HEK293 (cell line): ENCODE data around the gene ATP5F1D.

Experiments
- BCL6B ChIP-seq: fragments of 450-650 bp; formaldehyde crosslinking; IDR thresholded peaks from 2 replicates; pipeline ENCODE4 v1.5.1; 2017; ENCODE audit warnings: missing biosample characterization, missing genetic modification characterization
- KLF10 ChIP-seq: fragments of 450-650 bp; IDR thresholded peaks from 2 replicates; pipeline ENCODE4 v1.5.1; 2018; ENCODE audit warnings: missing biosample characterization, mild to moderate bottlenecking, missing genetic modification characterization
- MZF1 ChIP-seq: fragments of 450-650 bp; formaldehyde crosslinking; IDR thresholded peaks from 2 replicates; pipeline ENCODE4 v1.5.1; 2017; ENCODE audit warnings: missing biosample characterization, missing genetic modification characterization, borderline replicate concordance
- PATZ1 ChIP-seq: fragments of 450-650 bp; formaldehyde crosslinking; IDR thresholded peaks from 2 replicates; pipeline ENCODE4 v1.5.1; 2016; ENCODE audit warnings: missing biosample characterization, missing genetic modification characterization
- PRDM1 ChIP-seq: fragments of 450-650 bp; formaldehyde crosslinking; IDR thresholded peaks from 2 replicates; pipeline ENCODE4; 2016; ENCODE audit warnings: missing biosample characterization, missing genetic modification characterization
- REPIN1 ChIP-seq: fragments of 450-650 bp; formaldehyde crosslinking; IDR thresholded peaks from 2 replicates; pipeline ENCODE4 v1.5.1; 2017; ENCODE audit warnings: missing biosample characterization, missing genetic modification characterization, low read depth
- ZBTB10 ChIP-seq: fragments of 450-650 bp; formaldehyde crosslinking; IDR thresholded peaks from 2 replicates; pipeline ENCODE4 v1.5.1; 2016; ENCODE audit warnings: missing biosample characterization, missing genetic modification characterization
- ZBTB26 ChIP-seq: fragments of 450-650 bp; formaldehyde crosslinking; optimal IDR thresholded peaks from 2 replicates; pipeline ENCODE3; 2016; ENCODE audit warnings: missing biosample characterization, mild to moderate bottlenecking, missing genetic modification characterization
- ZBTB48 ChIP-seq: fragments of 450-650 bp; formaldehyde crosslinking; IDR thresholded peaks from 2 replicates; pipeline ENCODE4 v1.5.1; 2016; ENCODE audit warnings: missing biosample characterization, missing genetic modification characterization
- ZBTB7A ChIP-seq: fragments of 450-650 bp; formaldehyde crosslinking; IDR thresholded peaks from 2 replicates; pipeline ENCODE4 v1.5.1; 2016; ENCODE audit warnings: low read depth, missing biosample characterization, missing genetic modification characterization
- ZFP37 ChIP-seq: fragments of 450-650 bp; formaldehyde crosslinking; IDR thresholded peaks from 2 replicates; pipeline ENCODE4 v1.5.1; 2016; ENCODE audit warnings: missing biosample characterization, missing genetic modification characterization
- ZNF138 ChIP-seq: fragments of 450-650 bp; formaldehyde crosslinking; IDR thresholded peaks from 2 replicates; pipeline ENCODE4 v1.5.1; 2016; ENCODE audit warnings: missing biosample characterization, missing genetic modification characterization, borderline replicate concordance
- ZNF146 ChIP-seq: fragments of 450-650 bp; formaldehyde crosslinking; IDR thresholded peaks from 2 replicates; pipeline ENCODE4 v1.5.1; 2016; ENCODE audit warnings: missing biosample characterization, missing genetic modification characterization
- ZNF155 ChIP-seq: fragments of 450-650 bp; formaldehyde crosslinking; IDR thresholded peaks from 2 replicates; pipeline ENCODE4 v1.5.1; 2016; ENCODE audit warnings: missing biosample characterization, missing genetic modification characterization
- ZNF24 ChIP-seq: fragments of 450-650 bp; formaldehyde crosslinking; IDR thresholded peaks from 2 replicates; pipeline ENCODE4 v1.5.1; 2016; ENCODE audit warnings: missing biosample characterization, missing genetic modification characterization
- ZNF26 ChIP-seq: fragments of 450-650 bp; formaldehyde crosslinking; IDR thresholded peaks from 2 replicates; pipeline ENCODE4 v1.5.1; 2016; ENCODE audit warnings: missing biosample characterization, missing genetic modification characterization
- ZNF341 ChIP-seq: fragments of 450-650 bp; formaldehyde crosslinking; IDR thresholded peaks from 2 replicates; pipeline ENCODE4; 2016; ENCODE audit warnings: low read depth, missing biosample characterization, missing genetic modification characterization
- ZNF350 ChIP-seq: fragments of 450-650 bp; formaldehyde crosslinking; IDR thresholded peaks from 2 replicates; pipeline ENCODE4 v1.5.0; 2017; ENCODE audit warnings: missing biosample characterization, mild to moderate bottlenecking, missing genetic modification characterization
- ZNF394 ChIP-seq: fragments of 450-650 bp; formaldehyde crosslinking; IDR thresholded peaks from 2 replicates; pipeline ENCODE4 v1.5.1; 2016; ENCODE audit warnings: missing biosample characterization, missing genetic modification characterization, mild to moderate bottlenecking, moderate library complexity, borderline replicate concordance
- ZNF398 ChIP-seq: fragments of 450-650 bp; formaldehyde crosslinking; IDR thresholded peaks from 2 replicates; pipeline ENCODE4 v1.5.1; 2017; ENCODE audit warnings: missing biosample characterization, missing genetic modification characterization
- ZNF561 ChIP-seq: fragments of 450-650 bp; IDR thresholded peaks from 2 replicates; pipeline ENCODE4 v1.5.1; 2018; ENCODE audit warnings: missing biosample characterization, missing genetic modification characterization, borderline replicate concordance
- ZNF596 ChIP-seq: fragments of 450-650 bp; IDR thresholded peaks from 2 replicates; pipeline ENCODE4 v1.5.0; 2018; ENCODE audit warnings: missing biosample characterization, mild to moderate bottlenecking, missing genetic modification characterization, moderate library complexity
- ZSCAN30 ChIP-seq: fragments of 450-650 bp; IDR thresholded peaks from 2 replicates; pipeline ENCODE4 v1.5.1; 2018; ENCODE audit warnings: missing biosample characterization, mild to moderate bottlenecking, missing genetic modification characterization, moderate library complexity
- ZSCAN5A ChIP-seq: fragments of 450-650 bp; formaldehyde crosslinking; IDR thresholded peaks from 2 replicates; pipeline ENCODE4 v1.5.1; 2016; ENCODE audit warnings: missing biosample characterization, missing genetic modification characterization
- TF ChIP-seq, protein P1 (sequence below): fragments of 450-650 bp; formaldehyde crosslinking; IDR thresholded peaks from 2 replicates; pipeline ENCODE4 v1.5.1; 2016; ENCODE audit warnings: missing biosample characterization, missing genetic modification characterization

ATP5F1D gene

GRCh38 chr19:1249990-1250436, 8.5 kb downstream of the ATP5F1D start (continued):
- TF ChIP-seq PATZ1 (peak; percentile 83), MZF1 (tag by site-specific recombination) (no peak), ZNF138 (tag by site-specific recombination) (no peak), ZSCAN30 (tag by site-specific recombination) (peak; percentile 46; the same call in 1 of the 2 replicates), ZNF398 (tag by site-specific recombination) (peak; percentile 6; the same call in 1 of the 2 replicates), ZNF596 (tag by site-specific recombination) (no peak), ZFP37 (no peak), REPIN1 (tag by site-specific recombination) (0 out of 2 replicates have a peak, but pooled peaks have one; percentile 57), ZNF394 (tag by site-specific recombination) (peak; percentile 40; the same call in 1 of the 2 replicates), ZBTB26 (tag by site-specific recombination) (peak; percentile 81), ZNF561 (peak; percentile 17; the same call in 1 of the 2 replicates), ZBTB7A (tag by site-specific recombination) (peak; percentile 79; the same call in 1 of the 2 replicates), ZNF146 (tag by site-specific recombination) (0 out of 2 replicates have a peak, but pooled peaks have one; percentile 8), ZBTB10 (tag by site-specific recombination) (no peak), ZNF26 (tag by site-specific recombination) (no peak), ZNF24 (no peak), ZBTB48 (tag by site-specific recombination) (peak; percentile 31; the same call in 1 of the 2 replicates), KLF10 (tag by site-specific recombination) (peak; percentile 3; the same call in 1 of the 2 replicates), ZNF155 (tag by site-specific recombination) (no peak), ZSCAN5A (tag by site-specific recombination) (0 out of 2 replicates have a peak, but pooled peaks have one; percentile 20), ZNF350 (tag by site-specific recombination) (no peak), PRDM1 (tag by site-specific recombination) (no peak), BCL6B (tag by site-specific recombination) (no peak), ZNF341 (tag by site-specific recombination) (peak; percentile 16; the same call in 1 of the 2 replicates)
- TF ChIP-seq, protein P1, sequence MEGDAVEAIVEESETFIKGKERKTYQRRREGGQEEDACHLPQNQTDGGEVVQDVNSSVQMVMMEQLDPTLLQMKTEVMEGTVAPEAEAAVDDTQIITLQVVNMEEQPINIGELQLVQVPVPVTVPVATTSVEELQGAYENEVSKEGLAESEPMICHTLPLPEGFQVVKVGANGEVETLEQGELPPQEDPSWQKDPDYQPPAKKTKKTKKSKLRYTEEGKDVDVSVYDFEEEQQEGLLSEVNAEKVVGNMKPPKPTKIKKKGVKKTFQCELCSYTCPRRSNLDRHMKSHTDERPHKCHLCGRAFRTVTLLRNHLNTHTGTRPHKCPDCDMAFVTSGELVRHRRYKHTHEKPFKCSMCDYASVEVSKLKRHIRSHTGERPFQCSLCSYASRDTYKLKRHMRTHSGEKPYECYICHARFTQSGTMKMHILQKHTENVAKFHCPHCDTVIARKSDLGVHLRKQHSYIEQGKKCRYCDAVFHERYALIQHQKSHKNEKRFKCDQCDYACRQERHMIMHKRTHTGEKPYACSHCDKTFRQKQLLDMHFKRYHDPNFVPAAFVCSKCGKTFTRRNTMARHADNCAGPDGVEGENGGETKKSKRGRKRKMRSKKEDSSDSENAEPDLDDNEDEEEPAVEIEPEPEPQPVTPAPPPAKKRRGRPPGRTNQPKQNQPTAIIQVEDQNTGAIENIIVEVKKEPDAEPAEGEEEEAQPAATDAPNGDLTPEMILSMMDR (tag by site-specific recombination): 0 out of 2 replicates have a peak, but pooled peaks have one; percentile 2
